GM18526 (cell line): ENCODE measurements around the gene PAX5.

Source experiments
- POLR2A ChIP-seq: IDR thresholded peaks from 3 replicates; pipeline ENCODE4 v1.6.1; 2011; ENCODE audit not compliant: insufficient read length; ENCODE audit errors: extremely low read depth

Gene PAX5

GRCh38 chr9:36986468-36987408 lies 47.3 kb downstream of the PAX5 start:
- TF ChIP-seq POLR2A, result no peak

DNA sequence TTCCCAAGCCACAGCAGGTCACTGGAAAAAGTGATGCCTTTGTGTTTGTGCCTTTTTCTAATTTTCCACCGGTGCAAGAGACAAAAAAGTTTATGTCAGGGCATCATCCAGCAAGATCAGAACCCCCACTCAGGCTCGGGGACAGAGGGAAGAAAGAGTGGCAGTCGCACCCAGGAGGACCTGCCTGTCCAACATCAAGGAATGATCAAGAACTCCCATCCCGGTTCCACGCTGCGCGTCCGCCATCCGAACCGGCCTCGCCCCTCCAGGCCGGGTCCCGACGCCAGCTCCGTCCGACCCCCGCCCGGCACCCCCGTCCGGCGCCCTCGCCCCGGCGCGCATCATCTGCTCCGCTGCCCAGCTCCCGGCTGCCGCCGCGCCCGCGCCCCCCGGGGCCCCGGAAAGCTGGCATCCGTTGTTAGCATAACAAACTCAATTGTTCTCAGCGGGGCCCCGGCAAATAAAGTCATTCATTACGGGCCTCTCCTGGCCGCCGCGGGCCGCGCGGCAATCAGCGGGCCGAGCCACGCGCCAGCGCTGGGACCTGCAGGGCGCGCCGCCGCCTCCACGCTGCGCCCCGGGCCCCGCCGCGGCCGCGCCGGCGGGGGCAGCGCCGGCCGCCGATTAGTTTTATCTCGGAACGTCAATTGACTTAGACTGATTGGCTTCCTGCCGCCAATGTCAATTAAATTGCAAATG lies 48.1 kb downstream of the PAX5 start:
- no peak for TF ChIP-seq POLR2A

GRCh38 chr9:36985061-36985768 lies 48.9 kb downstream of the PAX5 start:
- TF ChIP-seq POLR2A, result no peak

- no peak for TF ChIP-seq POLR2A
Observed at GRCh38 chr9:36980148-36980974, 53.7 kb downstream of the PAX5 start.

- no peak for TF ChIP-seq POLR2A
Observed at GRCh38 chr9:36976371-36977030, 57.6 kb downstream of the PAX5 start.

DNA sequence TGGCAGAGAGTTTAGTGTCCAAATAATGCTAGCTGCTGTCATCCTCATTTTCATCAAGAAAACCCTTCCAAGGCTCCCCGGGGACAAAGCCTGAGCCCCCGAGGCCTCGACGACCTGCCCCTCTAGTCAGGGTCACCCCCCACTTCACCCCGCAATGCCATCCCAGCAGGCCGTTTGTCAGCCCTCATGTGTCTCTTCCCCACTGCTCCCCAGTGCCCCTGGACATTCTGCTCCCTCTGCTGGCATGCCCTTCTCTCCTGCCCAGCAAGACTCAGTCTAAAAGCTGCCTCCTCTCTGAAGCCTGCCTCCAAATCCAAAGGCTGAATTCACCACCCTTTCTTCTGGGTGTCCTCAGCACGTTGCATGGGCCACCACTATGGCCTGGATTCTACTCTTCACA lies 59.3 kb downstream of the PAX5 start:
- TF ChIP-seq POLR2A, result no peak

- no peak for TF ChIP-seq POLR2A
Observed at GRCh38 chr9:36971935-36972488, 62.1 kb downstream of the PAX5 start.

DNA sequence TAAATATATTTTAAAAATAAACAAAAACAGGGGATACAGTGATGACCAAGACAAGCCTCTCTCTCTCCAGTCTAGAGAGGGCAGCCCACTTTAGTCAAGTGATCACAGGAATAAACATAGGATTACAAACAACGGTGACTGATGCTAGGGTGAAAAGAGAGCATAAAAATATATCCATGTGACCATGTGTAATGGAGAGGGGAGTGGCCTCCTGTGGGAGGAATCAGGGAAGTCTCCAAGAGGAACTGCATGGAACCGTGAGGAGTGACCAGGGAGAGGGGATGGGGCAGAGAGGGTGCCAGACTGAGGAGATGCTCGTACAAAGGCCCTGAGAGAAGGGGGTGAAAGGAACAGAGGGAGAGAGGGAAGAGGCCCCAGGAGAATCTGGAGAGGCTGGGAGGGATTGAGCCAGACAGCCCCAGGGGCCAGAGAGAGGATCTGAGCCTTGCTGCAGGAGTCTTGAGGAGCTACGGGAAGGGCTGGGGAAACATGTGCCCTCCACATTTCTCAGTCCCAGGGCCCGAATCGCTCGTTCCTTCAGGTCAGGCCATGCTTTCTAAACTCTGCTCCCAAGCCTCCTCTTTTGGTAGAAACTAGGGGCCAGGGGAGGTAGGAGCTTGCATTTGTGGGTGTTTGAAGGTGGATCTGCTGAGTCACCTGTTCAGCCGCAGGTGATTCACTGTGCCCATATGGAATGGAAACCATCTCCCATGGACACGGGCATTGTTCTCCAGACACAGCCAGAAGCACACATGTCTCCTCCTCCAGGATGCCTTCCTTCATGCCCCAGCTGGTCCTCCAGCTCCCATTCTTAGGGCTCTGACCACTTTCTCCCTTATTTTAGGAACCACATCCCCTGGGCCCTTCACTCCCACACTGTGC lies 63.8 kb downstream of the PAX5 start:
- no peak for TF ChIP-seq POLR2A

GRCh38 chr9:36969216-36969771 lies 64.8 kb downstream of the PAX5 start:
- TF ChIP-seq POLR2A, result no peak

DNA sequence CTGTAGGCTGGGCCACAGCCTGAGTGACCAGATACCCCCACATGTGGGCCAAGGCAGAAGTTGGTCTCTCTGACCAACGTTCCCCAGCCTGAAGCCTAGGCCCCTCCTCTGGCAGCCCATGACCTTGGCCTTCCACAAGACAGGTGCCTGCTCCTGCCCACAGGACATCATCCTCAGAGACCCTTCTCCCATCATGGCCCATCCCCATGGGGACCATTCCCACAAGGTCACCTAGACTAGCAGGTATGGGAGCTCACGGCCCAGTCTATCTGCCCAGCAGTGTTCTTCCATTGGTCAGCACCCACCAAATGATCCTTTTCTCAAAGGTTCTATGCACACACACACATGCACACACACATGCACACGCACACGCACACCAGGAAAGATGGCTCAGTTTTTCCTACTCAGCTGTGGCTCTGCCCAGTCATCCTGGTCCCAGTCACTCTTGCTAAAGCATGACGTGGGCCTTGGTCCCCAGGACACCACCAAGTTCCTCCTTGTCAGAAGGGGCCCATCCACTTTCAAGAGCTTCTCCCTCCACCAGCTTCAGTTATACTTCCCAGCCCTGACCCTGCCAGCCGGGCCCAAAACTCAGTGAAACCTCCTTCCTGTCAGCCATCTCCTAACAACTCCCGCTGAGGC lies 65.4 kb downstream of the PAX5 start:
- no peak for TF ChIP-seq POLR2A

DNA sequence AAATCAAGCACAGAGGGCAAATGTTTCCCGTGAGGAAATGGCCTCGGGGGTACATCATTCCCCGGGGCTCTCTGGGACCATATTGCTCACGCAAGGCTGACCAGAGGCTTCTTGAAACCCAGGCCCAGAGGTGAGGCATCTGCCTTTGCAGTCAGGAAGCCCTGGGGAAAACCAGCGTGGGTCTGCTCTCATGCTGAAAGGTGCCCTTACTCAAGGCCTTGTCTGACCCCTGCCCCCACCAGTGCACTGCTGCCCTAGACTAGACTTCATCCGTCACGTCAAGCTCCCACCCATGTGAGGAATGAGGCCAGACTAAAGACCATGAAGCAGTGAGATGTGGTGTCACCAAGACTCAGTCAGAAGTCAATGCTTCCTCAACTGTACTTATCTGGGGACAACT lies 66.1 kb downstream of the PAX5 start:
- TF ChIP-seq POLR2A, result no peak

GRCh38 chr9:36966371-36967097 lies 67.5 kb downstream of the PAX5 start:
- TF ChIP-seq POLR2A, result no peak

- no peak for TF ChIP-seq POLR2A
Observed at GRCh38 chr9:36964791-36965190, 69.3 kb downstream of the PAX5 start.
